ENCODE results near the gene SRPX. TPM values are rescaled to one million over a fixed set of nuclear protein-coding genes. Genes with fewer than 3 reads are reported as not detected.

SRPX gene
- total RNA-seq, 1 donor from 2014 or later = 139 TPM

DNA sequence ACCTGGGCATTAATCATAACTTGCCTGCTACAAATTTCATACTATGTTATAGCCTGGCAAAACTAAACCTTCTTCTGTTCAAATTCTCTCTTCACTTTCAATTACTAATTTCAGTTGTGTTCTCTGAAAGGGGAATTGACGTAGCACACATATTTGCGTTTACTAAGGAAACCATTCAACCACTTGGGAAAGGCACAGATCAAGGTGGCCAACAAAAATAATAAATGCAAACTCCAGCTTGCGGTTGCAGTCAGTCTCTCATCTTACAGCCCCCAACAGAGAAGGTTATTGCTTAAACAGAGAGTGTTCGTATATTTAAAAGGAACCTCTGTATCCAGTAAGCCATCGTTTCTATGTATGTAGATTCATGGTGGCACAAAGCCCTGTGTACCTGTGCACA is 4.0 kb downstream of the SRPX start:
- Histone ChIP-seq H3K27me3 (no peaks in the 10 kb centered on the region), H3K9me3 (no peaks in the 10 kb centered on the region), H3K4me1 (no peaks in the 10 kb centered on the region), H3K36me3 (no peaks in the 10 kb centered on the region), H3K4me3 (no peak overlapping the region), H3K27ac (no peak overlapping the region)
- intact Hi-C loops (cut with DNase I) = no loop called here
- no peak for DNase-seq (ENCODE audit: low spot score in 2 of 2)
- TF ChIP-seq, protein P1, sequence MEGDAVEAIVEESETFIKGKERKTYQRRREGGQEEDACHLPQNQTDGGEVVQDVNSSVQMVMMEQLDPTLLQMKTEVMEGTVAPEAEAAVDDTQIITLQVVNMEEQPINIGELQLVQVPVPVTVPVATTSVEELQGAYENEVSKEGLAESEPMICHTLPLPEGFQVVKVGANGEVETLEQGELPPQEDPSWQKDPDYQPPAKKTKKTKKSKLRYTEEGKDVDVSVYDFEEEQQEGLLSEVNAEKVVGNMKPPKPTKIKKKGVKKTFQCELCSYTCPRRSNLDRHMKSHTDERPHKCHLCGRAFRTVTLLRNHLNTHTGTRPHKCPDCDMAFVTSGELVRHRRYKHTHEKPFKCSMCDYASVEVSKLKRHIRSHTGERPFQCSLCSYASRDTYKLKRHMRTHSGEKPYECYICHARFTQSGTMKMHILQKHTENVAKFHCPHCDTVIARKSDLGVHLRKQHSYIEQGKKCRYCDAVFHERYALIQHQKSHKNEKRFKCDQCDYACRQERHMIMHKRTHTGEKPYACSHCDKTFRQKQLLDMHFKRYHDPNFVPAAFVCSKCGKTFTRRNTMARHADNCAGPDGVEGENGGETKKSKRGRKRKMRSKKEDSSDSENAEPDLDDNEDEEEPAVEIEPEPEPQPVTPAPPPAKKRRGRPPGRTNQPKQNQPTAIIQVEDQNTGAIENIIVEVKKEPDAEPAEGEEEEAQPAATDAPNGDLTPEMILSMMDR (IDR thresholded peaks at IDR 0.05) = no peak

DNA sequence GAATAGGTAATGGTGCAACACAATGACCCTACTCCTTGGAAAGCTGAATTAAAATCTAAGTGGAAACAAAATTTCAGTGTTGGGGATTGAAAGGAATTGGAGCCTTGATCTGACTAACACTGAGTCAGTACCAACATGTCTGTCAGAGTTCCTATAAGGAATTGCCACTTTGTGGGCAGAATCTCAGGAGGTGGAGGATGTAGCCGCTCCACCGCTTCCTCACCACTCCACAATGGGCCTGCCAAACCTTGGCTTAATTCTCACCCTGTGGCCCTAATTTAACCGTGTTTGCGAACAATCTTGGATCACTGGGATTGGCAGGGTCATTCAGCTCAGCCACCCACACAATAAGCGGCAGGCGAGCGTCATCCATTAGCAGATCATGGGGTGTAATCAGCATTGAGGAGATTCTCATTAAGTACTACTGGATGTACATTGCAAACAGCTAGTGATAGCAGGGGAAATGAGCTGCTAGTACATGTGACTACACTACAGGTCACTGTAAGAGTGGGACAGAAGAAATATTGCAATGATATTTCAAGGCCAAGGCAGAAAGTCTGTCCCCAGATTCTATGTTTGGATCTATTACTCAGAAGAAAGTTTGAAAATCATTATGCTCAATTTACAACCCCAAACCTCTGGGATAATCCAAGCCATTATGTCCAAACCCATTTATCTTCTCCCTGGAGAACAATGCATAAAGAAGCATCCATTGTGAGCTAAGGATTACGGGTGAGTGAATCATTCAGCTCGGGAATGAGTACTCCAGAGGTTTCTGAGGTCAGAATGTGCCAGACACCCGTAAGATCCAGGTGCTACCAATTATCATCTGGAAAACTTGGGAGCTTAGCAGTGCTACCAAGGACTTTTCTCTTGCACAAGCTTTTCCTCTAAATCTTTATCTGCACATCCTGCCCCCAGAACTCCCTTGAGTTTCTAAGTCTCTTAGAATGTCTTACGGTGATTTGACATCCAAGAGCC is 5.8 kb downstream of the SRPX start:
- no peaks in the 10 kb centered on the region for H3K4me1 ChIP-seq
- TF ChIP-seq, protein P1 (IDR thresholded peaks at IDR 0.05) = no peak
- no peaks in the 10 kb centered on the region for H3K36me3 ChIP-seq
- no peaks in the 10 kb centered on the region for H3K9me3 ChIP-seq
- no peak overlapping the region for H3K4me3 ChIP-seq
- H3K27me3 ChIP-seq = no peaks in the 10 kb centered on the region
- H3K27ac ChIP-seq = no peak overlapping the region
- DNase-seq (ENCODE audit: low spot score in 2 of 2) = no peak
- intact Hi-C loops (cut with DNase I) = no loop called here

DNA sequence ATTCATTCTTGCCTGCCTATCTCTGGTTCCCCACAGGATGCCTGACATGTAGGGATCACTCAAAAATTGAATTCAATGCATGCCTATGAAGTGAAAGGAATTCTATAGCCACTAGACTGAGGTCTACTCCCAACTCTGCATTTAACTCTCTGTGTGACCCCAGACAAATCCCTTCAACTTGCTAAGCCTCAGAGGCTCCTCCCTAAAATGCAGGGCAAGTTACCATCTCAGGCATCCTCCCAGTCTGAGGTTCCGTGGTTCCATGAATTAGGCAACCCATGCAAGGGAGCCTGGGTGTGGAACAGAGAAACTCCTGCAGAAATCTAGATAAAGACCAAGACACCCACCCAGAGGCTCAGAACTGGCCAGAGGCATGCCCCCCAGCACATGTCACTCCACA is 6.6 kb downstream of the SRPX start:
- Histone ChIP-seq H3K27me3 (no peaks in the 10 kb centered on the region), H3K4me3 (no peak overlapping the region), H3K9me3 (no peaks in the 10 kb centered on the region), H3K36me3 (no peaks in the 10 kb centered on the region), H3K4me1 (no peaks in the 10 kb centered on the region), H3K27ac (no peak overlapping the region)
- intact Hi-C loops (cut with DNase I) = no loop called here
- TF ChIP-seq, protein P1 (IDR thresholded peaks at IDR 0.05) = no peak
- DNase-seq (ENCODE audit: low spot score in 2 of 2) = no peak

DNA sequence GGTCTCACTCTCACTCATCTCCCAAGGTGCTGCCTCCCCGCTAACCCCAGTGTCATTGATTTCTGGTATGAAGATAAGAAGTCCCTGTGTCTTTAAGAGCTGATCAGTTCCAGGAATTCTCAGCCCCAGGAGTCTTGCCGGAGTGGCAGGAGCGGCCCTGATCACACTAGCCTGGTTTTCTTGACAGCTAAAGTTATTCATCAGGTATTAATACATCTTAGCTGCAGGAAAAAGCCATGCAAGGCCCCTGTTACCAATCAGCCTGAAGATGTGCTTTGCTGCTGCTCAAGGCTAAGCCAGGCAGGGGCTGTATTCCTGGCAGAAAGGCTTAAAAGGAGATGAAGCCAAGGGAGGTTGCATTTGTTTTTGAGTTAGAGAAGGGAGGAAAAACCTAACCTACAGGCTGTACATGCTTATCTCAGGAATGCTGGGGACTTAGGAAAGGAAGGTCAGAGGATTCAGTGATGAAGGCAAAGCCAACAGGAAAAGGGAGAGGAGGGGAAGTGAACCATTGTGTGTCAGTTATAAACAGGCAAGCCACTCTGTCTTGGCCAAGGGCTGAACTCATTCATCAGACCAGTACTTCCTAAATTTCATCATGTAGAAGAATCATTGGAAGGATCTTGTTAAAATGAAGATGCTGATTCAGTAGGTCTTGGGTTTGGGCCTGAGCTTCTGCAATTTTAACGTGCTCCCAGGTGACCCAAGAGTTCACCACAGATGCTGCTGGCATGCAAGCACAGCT is 8.6 kb downstream of the SRPX start:
- Histone ChIP-seq H3K4me1 (no peaks in the 10 kb centered on the region), H3K36me3 (no peaks in the 10 kb centered on the region), H3K4me3 (no peak overlapping the region), H3K27me3 (no peaks in the 10 kb centered on the region), H3K27ac (no peak overlapping the region), H3K9me3 (no peaks in the 10 kb centered on the region)
- intact Hi-C loops (cut with DNase I) = no loop called here
- DNase-seq (ENCODE audit: low spot score in 2 of 2) = no peak
- TF ChIP-seq, protein P1 (IDR thresholded peaks at IDR 0.05) = no peak

DNA sequence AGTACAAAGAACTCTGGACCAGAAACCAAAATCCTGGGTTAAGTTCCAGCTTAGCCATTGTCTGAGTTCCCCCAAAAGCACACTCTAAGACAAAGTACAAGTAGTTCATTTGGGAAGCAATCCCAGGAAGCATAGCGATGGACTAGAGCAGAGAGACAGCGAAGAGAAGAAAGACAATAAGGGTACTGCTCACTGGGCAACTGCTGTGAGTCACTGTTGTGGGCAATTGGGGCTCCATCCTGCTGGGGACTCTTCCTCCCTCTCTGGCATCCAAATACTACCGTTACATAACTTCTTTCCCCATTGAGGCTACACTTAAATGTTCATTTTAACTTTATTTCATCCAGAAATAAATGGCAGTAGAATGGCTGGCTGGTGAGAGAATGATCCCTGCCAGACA is 14.1 kb downstream of the SRPX start:
- TF ChIP-seq, protein P1 (IDR thresholded peaks at IDR 0.05) = no peak
- H3K36me3 ChIP-seq = no peaks in the 10 kb centered on the region
- intact Hi-C loops (cut with DNase I) = no loop called here
- H3K4me1 ChIP-seq = no peaks in the 10 kb centered on the region
- no peaks in the 10 kb centered on the region for H3K9me3 ChIP-seq
- H3K27me3 ChIP-seq = no peaks in the 10 kb centered on the region
- no peak for DNase-seq (ENCODE audit: low spot score in 2 of 2)
- H3K4me3 ChIP-seq = no peak overlapping the region
- H3K27ac ChIP-seq = no peak overlapping the region

Data from ascending aorta (tissue), 2 donors.